Measurements from ENCODE around the gene RETREG2. TPM values are rescaled to one million over a fixed set of nuclear protein-coding genes. Genes with fewer than 3 reads are reported as not detected.

RETREG2 gene
- polyA plus RNA-seq, 1 donor from 2014 or later = 156 TPM

- Histone ChIP-seq H4K20me1 (ENCODE audit: insufficient read depth) (no peaks in the 10 kb centered on the region), H2AFZ (ENCODE audit: low read depth, low read length) (no peak overlapping the region), H3K9me3 (ENCODE audit: low read length) (no peaks in the 10 kb centered on the region), H3K4me3 (ENCODE audit: low read length) (no peak overlapping the region), H3K36me3 (ENCODE audit: insufficient read depth, low read length) (no peaks in the 10 kb centered on the region), H3K9ac (ENCODE audit: low read length) (no peak overlapping the region), H3K27me3 (ENCODE audit: insufficient read depth, low read depth, low read length) (no peaks in the 10 kb centered on the region), H3K4me2 (ENCODE audit: low read length) (no peak overlapping the region), H3F3A (ENCODE audit: insufficient read depth, low read length, poor library complexity, severe bottlenecking) (no peaks in the 10 kb centered on the region), H3K79me2 (replicated peaks; ENCODE audit: insufficient read depth, low read length) (peaks cover 4% of the 10 kb centered on the region), H3K9me2 (ENCODE audit: insufficient read depth, low read length) (no peaks in the 10 kb centered on the region), H3K27ac (ENCODE audit: low read length) (no peak overlapping the region)
- TF ChIP-seq, protein P1, sequence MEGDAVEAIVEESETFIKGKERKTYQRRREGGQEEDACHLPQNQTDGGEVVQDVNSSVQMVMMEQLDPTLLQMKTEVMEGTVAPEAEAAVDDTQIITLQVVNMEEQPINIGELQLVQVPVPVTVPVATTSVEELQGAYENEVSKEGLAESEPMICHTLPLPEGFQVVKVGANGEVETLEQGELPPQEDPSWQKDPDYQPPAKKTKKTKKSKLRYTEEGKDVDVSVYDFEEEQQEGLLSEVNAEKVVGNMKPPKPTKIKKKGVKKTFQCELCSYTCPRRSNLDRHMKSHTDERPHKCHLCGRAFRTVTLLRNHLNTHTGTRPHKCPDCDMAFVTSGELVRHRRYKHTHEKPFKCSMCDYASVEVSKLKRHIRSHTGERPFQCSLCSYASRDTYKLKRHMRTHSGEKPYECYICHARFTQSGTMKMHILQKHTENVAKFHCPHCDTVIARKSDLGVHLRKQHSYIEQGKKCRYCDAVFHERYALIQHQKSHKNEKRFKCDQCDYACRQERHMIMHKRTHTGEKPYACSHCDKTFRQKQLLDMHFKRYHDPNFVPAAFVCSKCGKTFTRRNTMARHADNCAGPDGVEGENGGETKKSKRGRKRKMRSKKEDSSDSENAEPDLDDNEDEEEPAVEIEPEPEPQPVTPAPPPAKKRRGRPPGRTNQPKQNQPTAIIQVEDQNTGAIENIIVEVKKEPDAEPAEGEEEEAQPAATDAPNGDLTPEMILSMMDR (IDR thresholded peaks at IDR 0.05; ENCODE audit: poor library complexity, severe bottlenecking) = peak; percentile 63
- no peak for TF ChIP-seq TAF1 (IDR thresholded peaks at IDR 0.05; ENCODE audit: low read depth)
- TF ChIP-seq EP300 (conservative IDR thresholded peaks at IDR 0.05; ENCODE audit: poor library complexity, severe bottlenecking) = no peak
- no peak for TF ChIP-seq SMC3 (conservative IDR thresholded peaks at IDR 0.05; ENCODE audit: poor library complexity)
- TF ChIP-seq EZH2 (IDR thresholded peaks at IDR 0.05; ENCODE audit: borderline replicate concordance, insufficient read depth, low read length, poor library complexity, severe bottlenecking) = no peak
- no peak for TF ChIP-seq MXI1 (conservative IDR thresholded peaks at IDR 0.05; ENCODE audit: poor library complexity, severe bottlenecking)
- peak; percentile 28 for TF ChIP-seq RAD21 (conservative IDR thresholded peaks at IDR 0.05)
Measured at GRCh38 chr2:219171231-219171651, 6.8 kb upstream of the RETREG2 start.

DNA sequence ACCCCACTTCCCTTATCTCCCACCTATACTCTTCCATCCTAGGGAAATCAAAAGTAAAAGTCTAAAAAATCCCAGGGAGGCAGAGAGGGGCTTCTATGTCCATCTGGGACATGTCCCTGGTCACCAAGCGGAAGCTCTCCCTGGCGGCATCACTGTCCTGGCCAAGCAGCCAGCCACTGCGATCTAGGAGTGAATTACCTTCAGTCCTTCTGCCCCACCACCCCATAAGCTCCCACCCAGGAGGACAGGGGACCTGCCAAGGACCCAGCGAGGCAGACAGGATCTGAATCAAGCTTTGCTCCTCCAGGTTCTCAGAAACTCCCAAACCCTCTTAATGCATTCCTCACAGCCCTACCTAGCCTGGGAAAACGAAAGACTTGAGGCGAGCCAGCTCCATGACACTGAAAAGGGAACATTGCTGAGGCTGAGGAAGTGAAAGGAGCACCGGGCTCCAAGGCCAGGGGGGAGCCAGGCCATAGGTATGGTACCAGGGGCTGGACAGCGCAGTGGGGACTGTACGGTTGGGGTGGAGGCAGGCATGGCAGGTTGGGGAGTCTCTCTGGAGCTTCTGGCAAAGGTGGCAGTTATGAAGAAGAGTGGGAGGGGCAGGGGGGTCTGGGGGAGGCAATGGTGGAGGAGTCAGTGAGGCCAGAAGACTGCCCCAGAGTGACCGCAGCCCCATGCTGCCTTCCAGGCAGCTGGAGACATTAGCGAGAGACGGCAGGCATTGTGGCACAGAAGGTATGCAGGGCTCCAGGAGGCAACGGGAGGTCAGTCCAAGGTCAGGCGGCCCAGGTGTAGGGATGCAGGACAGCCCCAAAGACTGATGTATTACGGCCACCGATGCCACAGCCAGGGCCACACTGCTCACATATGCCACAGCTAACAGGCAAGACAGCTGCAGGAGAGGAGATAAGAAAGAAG, 5.6 kb upstream of the RETREG2 start:
- Histone ChIP-seq H3K9ac (ENCODE audit: low read length) (no peak overlapping the region), H4K20me1 (ENCODE audit: insufficient read depth) (no peaks in the 10 kb centered on the region), H3K4me2 (ENCODE audit: low read length) (no peak overlapping the region), H2AFZ (ENCODE audit: low read depth, low read length) (no peak overlapping the region), H3K36me3 (ENCODE audit: insufficient read depth, low read length) (no peaks in the 10 kb centered on the region), H3K9me2 (ENCODE audit: insufficient read depth, low read length) (no peaks in the 10 kb centered on the region), H3K27ac (ENCODE audit: low read length) (no peak overlapping the region), H3F3A (ENCODE audit: insufficient read depth, low read length, poor library complexity, severe bottlenecking) (peaks cover 3% of the 10 kb centered on the region), H3K79me2 (replicated peaks; ENCODE audit: insufficient read depth, low read length) (peaks cover 4% of the 10 kb centered on the region), H3K4me3 (ENCODE audit: low read length) (no peak overlapping the region), H3K27me3 (ENCODE audit: insufficient read depth, low read depth, low read length) (no peaks in the 10 kb centered on the region), H3K9me3 (ENCODE audit: low read length) (no peaks in the 10 kb centered on the region)
- TF ChIP-seq SMC3 (conservative IDR thresholded peaks at IDR 0.05; ENCODE audit: poor library complexity) (no peak), RAD21 (conservative IDR thresholded peaks at IDR 0.05) (no peak), POLR2AphosphoS5 (IDR thresholded peaks at IDR 0.05) (no peak), EZH2 (IDR thresholded peaks at IDR 0.05; ENCODE audit: borderline replicate concordance, insufficient read depth, low read length, poor library complexity, severe bottlenecking) (no peak), MXI1 (conservative IDR thresholded peaks at IDR 0.05; ENCODE audit: poor library complexity, severe bottlenecking) (no peak), TAF1 (IDR thresholded peaks at IDR 0.05; ENCODE audit: low read depth) (no peak), REST (IDR thresholded peaks at IDR 0.05; ENCODE audit: borderline replicate concordance) (no peak)
- TF ChIP-seq, protein P1 (IDR thresholded peaks at IDR 0.05; ENCODE audit: poor library complexity, severe bottlenecking) = no peak
